ENCODE results near the gene F2RL3. TPM values are rescaled to one million over a fixed set of nuclear protein-coding genes. Genes with fewer than 3 reads are reported as not detected.
A peak's percentile ranks its signal among the peaks of the same experiment; 100 is the strongest.

Gene F2RL3
- 1 to 10 TPM; 1.0 to 1.9 (median 1.4) TPM for polyA plus RNA-seq (ENCODE audit: insufficient read length in 3 of 3)
- long read RNA-seq, donor 1, partial matches to known transcripts: 0 of 1 reads
- long read RNA-seq, donor 1, other reads (novel, unspliced or antisense): 0 of 1 reads
- long read RNA-seq, donor 2: 0 reads
- long read RNA-seq, donor 3: 0 reads
- long read RNA-seq, donor 4, partial matches to known transcripts: 0 of 1 reads
- long read RNA-seq, donor 4, other reads (novel, unspliced or antisense): 0 of 1 reads
- long read RNA-seq, donor 5, partial matches to known transcripts: 0 of 1 reads
- long read RNA-seq, donor 5, other reads (novel, unspliced or antisense): 0 of 1 reads
- long read RNA-seq, donor 6: 0 reads
- long read RNA-seq, donor 7: 0 reads
- long read RNA-seq, donor 8: 0 reads
- long read RNA-seq, donor 9, partial matches to known transcripts: 0 of 1 reads
- long read RNA-seq, donor 9, other reads (novel, unspliced or antisense): 0 of 1 reads
- long read RNA-seq, donor 10: 0 reads
- long read RNA-seq, donor 11, partial matches to known transcripts: 0 of 1 reads
- long read RNA-seq, donor 11, other reads (novel, unspliced or antisense): 0 of 1 reads
- long read RNA-seq, donor 12: 0 reads
- long read RNA-seq, donor 13: 0 reads
- long read RNA-seq, donor 14: 0 reads
- long read RNA-seq, donor 15: 0 reads
- long read RNA-seq, donor 16: 0 reads

DNA sequence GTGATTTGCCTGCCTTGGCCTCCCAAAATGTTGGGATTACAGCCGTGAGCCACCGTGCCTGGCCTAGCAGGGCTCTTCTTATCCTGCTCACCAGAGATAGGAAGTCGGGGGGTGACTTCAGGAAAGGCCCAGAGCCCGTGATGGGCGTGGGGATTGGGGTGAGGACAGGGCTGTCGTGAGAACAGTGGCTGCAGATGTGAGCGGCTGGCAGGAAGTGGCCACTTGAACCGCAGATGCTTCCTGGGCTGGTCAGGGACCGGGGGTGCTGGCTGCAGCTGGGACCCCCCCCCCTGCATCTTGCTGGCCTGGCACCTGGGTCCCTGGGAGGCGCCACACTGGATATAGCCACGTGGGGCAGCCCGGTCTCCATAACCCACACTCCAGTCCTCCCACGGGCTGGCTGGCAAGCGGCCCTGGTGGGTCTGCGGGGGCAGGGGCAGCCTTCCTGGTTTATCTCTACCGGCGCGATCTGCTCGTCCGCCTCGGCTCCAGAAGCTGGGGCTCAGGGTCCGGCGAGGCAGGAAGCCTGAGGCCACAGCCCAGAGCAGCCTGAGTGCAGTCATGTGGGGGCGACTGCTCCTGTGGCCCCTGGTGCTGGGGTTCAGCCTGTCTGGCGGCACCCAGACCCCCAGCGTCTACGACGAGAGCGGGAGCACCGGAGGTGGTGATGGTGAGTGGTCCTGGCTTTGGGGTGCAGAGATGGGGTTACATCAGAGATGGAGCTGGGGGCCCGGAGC is at the start of gene F2RL3:
Gene F2RL3, plus strand, starts transcription at position 371 of the 737 bp plus-strand sequence. Its CDS starts 191 bp downstream, at position 562.
- DNase-seq (ENCODE audit: extremely low read depth in 1 of 11, low read depth in 9 of 11, low spot score in 4 of 11): peak in 2 of 11 donors; percentile 24 to 37

DNA sequence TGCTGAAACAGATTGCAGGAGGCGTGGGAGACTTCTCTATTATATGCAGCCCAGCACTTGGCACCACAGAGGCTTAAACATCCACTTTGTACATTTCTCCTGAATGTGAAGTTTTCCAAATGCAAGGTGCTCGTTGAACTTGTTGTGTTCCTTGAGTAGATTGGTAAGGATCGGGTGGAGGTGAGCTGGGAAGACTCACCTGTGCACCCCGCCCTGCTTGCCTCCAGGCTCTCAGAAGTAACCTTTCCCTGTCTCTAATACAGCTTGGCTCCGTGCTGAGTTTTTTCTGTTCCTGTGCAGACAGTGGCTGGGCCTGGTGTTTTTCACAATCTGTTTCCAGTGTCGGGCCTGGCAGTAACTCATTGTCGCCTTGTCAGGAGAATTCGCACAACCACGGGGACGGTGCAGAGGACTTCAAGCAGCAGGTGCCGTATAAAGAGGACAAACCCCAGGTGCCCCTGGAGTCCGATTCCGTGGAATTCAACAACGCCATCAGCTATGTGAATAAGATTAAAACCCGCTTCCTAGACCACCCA is 47.3 kb upstream of the F2RL3 start:
- no peak for DNase-seq (ENCODE audit: extremely low read depth in 1 of 11, low read depth in 9 of 11, low spot score in 4 of 11)

DNA sequence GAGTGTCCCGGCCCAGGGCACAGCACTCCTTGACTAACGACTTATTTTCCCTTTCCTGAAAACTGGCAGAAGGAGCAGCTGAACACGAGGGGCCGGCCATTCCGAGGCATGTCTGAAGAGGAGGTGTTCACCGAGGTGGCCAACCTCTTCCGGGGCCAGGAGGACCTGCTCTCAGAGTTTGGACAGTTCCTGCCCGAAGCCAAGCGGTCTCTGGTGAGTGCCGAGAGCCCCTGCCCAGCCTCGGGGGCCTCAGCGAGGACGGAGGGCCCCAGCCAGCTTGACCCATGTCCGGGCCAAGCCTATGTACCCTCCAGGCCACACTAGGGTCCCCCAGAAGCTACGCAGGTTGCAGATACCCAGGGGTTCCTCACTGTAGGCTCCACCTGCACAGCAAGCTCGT is 41.9 kb upstream of the F2RL3 start:
- no peak for DNase-seq (ENCODE audit: extremely low read depth in 1 of 11, low read depth in 9 of 11, low spot score in 4 of 11)

DNA sequence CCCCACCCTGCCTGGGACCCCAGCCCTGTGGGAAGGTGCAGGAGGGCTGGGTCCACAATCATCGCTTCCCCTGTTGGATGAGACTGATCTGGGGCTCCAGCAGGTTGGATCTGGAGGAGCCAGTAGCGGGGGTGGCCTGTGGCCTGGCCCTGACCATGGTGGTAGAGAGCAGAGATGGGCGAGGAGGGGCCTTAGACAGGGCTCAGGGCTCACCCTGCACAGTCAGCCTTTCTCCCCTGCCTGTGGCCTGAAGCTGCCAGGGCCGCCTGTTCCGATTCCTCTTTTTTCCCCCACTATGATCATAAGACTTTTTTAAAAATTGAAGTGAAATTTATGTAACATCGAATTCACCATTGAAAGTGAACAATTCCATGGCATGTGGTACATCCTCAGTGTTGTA is 41.4 kb upstream of the F2RL3 start:
- DNase-seq (ENCODE audit: extremely low read depth in 1 of 11, low read depth in 9 of 11, low spot score in 4 of 11): no peak

DNA sequence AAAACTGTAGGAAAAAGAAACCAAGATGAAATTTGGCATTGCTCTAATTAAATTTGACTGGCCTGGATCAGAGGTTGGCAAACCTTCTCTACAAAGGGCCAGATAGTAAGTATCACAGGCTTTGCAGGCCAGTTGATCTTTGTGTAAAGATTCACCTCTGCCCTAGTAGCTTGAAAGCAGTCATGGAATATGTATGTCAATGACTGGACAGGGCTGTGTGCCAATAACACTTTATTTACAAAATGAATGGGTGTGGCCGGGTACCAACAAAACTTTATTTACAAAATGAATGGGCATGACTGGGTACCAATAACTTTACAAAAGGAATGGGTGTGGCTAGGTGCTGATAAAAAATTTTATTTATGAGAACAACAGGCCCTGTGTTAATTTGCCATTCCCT is 39.6 kb upstream of the F2RL3 start:
- DNase-seq (ENCODE audit: extremely low read depth in 1 of 11, low read depth in 9 of 11, low spot score in 4 of 11): no peak

DNA sequence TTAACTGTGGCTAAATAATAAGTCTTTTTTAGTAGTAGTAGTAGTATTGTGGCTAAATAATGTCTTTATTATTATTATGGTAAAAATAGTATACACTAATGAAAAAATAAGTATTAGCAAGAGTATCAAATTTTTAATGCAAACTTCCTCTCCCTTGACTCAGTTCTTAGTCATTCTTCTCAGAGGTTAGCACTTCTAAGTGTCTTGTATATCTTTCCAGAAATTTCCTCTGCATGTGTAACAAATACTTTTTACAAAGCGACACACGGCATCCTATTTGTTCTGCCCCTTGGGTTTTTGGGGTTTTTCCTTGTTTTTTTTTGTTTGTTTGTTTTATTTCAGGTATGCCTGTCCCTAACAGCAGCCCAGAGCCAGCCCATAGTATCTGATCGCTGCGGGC is 38.7 kb upstream of the F2RL3 start:
- no peak for DNase-seq (ENCODE audit: extremely low read depth in 1 of 11, low read depth in 9 of 11, low spot score in 4 of 11)

DNA sequence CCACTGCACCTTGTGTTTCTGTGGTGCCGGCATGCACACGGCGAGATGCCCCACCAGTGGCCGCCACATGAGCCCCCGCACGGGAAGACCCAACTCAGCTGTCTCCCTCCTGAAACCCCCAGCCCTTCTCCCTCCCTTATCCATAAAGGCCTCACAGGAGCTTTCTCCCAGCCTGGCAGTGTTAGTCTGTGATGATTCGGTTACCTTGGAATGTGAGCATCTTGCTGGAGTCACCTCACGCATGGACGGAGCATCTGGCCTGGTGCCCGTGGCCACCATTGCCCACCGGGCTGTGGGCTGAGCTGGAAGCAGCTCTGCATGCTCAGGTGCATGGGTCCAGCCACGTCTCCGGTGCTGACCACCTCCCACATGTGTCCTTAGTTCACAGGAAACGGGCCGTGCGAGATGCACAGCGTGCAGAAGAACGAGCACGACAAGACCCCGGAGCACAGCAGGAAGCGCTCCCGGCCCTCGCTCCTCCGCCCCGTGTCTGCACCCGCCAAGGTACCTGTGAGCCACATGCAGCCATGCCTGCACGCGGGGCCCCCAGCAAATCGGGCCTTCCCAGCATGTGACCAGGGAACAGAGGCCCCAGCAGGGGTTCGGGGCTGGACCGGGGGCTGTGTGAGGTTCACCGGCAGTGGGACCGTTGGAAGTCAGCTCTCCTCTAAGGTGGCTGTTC is 37.6 kb upstream of the F2RL3 start:
- no peak for DNase-seq (ENCODE audit: extremely low read depth in 1 of 11, low read depth in 9 of 11, low spot score in 4 of 11)

DNA sequence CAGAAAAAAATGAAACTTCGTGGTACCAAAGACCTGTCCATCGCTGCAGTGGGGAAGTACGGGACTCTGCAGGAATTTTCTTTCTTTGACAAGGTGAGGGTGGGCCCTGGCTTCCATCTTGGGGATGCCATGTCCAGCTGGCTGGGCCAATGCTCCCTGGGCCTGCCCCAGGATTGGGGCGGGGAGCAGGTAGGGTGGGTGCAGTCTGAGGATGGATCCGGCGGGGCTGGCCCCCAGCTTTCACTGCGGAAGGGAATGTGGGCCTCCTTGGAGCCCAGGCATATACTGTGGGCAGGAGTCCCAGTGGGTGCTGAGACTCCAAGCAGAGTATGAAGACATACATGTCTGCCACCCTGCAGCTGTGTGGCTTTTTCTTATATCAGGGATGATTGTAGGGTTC is 35.7 kb upstream of the F2RL3 start:
- DNase-seq (ENCODE audit: extremely low read depth in 1 of 11, low read depth in 9 of 11, low spot score in 4 of 11): no peak

DNA sequence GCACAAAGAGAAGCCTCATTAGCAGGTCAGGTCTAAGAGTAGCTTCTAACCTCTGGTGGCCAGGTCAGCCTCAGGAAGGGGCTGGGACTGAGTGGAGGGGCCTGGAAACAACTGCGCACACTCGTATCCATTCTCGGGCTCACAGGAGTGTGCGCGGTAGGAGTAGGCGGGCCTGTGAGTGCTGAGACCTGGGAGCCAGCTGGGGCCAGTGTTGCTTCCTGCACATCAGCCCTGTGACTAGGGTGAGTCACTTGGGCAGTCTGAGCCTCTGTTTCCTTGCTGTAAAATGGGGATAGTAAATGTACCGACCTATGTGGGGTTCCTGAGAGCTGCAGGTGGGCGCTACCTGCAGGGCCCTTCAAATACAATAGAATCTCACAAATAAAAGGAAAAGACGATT is 32.7 kb upstream of the F2RL3 start:
- no peak for DNase-seq (ENCODE audit: extremely low read depth in 1 of 11, low read depth in 9 of 11, low spot score in 4 of 11)

DNA sequence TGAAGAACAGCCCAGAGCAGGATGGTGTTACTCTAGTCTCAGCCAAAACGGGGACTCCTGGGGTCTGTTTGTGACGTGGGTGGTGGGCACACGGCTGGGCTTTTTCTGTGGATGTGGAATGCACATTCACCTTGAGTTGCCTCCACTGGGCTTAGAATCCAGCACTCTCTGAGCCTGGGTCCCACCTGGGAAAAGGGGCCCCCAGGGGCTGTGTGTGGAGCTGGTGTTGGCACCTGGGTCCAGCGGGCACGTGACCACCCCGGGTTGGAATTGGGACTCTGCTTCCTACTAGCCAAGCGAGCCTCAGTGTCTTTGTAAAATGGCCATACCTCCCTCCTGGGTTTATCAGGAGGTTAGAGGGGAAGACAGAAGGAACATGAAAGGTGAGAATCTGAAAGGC is 29.2 kb upstream of the F2RL3 start:
- DNase-seq (ENCODE audit: extremely low read depth in 1 of 11, low read depth in 9 of 11, low spot score in 4 of 11): no peak

DNA sequence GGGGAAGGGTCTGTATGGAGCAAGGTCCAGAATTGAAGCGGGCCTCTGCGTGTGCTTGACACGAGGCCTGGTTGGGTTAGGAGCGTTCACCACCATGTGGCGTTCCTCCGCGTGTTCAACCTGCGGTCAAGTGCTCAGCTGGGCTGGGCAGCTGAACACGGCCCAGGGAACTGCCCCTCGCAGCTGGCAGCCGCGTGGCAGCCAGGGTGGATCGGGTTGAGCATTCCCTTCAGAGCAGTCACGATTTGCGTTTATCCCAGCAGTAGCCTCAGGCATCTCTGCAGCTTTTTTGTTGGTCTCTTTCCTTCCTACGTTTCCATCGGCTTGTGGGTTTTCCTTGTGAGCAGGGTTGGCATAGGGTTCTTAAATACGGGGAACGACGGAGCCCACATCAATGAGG is 28.7 kb upstream of the F2RL3 start:
- DNase-seq (ENCODE audit: extremely low read depth in 1 of 11, low read depth in 9 of 11, low spot score in 4 of 11): no peak

DNA sequence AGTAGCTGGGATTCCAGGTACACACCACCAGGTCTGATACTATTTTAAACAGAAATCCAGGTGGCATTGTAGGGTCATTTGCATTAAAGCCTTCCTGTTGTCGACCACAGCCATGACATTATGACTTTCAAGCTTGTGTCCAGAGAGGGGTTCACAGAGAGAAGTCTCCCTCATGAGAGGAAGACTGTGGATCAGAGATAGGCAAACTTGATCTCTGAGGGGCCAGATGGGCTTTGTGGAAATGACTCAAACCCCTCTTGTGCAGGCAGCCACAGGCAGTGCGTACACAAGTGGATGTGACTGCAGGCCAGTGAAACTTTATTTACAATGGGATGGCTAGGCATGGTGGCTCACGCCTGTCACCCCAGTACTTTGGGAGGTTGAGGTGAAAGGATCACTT is 27.8 kb upstream of the F2RL3 start:
- DNase-seq (ENCODE audit: extremely low read depth in 1 of 11, low read depth in 9 of 11, low spot score in 4 of 11): no peak

DNA sequence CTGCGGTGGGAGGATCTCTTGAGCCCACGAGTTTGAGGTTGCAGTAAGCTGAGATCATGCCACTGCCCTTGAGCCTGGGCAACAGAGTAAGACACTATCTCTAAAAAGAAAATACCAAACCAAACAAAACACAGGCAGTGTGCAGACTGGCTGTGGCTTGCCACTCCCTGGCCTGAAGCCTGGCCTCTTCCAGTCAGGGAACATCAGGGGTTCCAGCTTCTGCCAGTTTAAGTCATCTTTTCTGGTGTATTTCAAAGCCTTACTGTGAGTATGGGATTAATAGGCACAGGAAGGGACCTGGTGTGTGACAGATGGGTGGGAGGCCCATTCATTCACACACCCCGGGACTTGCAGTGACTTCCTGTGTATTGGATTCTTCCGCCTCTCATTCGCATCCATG is 27.0 kb upstream of the F2RL3 start:
- no peak for DNase-seq (ENCODE audit: extremely low read depth in 1 of 11, low read depth in 9 of 11, low spot score in 4 of 11)

DNA sequence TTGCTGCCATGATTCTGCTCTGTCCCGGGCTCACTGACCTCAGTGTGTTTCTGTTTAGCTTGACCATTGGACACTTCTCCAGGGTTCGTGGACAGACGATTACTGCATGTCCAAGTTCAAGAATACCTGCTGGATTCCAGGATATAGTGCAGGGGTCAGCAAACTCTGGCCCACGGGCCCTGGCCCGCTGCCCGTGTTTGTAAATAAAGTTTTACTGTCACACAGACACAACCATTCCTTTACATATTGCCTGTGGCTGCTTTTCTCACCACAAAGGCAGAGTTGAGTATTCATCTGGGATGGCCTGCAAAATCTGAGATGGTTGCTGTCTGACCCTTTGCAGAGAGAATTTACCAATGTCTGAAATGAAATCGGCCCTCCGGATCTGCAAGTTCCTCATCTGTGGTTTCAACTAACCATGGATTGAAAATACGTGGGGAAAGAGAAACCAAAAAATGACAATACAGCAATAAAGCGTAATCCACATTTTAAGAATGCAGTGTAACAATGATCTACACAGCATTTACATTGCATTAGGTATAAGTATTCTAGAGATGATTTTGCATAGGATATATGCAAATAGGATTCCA is 25.9 kb upstream of the F2RL3 start:
- DNase-seq (ENCODE audit: extremely low read depth in 1 of 11, low read depth in 9 of 11, low spot score in 4 of 11): no peak

DNA sequence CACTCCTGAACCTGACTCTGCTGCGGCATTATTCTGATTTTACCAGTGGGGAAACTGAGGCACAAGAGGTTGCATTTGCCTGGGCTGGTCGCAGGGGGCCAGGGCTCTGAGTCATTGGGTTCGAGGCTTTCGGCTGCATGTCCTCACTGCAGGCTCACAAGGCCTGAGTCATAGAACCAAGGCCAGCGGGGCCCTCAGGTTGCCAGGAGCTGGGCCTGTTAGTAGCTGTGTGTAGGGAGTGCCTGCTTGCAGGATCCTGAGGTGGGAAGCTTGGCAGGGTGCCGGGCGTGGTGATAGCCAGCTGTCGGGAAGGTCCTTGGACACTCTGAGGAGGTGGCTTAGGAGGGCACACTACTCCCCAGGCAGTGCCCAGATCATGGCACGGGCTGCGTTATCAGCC is 21.6 kb upstream of the F2RL3 start:
- DNase-seq (ENCODE audit: extremely low read depth in 1 of 11, low read depth in 9 of 11, low spot score in 4 of 11): no peak

DNA sequence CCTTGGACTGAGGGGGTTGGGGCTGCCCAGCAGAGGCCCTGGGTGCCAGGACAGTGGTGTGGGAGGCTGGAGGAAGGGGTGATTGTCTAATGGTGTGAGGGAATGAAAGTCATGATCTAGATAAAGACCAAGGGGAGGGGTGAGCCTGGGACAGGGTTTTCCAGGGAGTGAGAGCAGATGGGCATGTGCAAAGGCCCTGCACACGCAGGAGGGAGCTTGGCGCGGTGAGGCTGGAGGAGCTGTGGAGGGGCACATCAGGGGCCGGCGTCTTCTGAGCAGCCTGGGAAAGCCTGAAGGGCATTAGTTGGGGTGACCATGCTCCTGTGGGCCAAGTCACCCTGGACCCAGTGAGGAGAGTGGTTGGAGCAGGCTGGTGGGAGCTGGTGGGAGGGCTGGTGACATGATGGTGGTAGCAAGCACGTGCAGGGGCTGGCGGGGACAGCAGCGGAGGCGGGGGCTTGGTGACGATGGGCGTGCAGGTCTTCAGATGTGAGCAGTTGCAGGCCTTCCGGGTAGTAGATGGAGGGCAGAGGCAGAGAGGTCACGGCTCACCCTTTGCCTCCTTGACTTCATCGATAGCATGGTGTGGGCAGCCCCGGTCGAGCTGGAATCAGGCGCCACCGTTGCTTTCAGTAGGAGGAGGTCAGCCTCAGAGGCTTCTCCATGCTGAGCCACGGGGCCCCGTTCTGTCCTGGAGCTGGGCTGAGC is 20.2 kb upstream of the F2RL3 start:
- no peak for DNase-seq (ENCODE audit: extremely low read depth in 1 of 11, low read depth in 9 of 11, low spot score in 4 of 11)

DNA sequence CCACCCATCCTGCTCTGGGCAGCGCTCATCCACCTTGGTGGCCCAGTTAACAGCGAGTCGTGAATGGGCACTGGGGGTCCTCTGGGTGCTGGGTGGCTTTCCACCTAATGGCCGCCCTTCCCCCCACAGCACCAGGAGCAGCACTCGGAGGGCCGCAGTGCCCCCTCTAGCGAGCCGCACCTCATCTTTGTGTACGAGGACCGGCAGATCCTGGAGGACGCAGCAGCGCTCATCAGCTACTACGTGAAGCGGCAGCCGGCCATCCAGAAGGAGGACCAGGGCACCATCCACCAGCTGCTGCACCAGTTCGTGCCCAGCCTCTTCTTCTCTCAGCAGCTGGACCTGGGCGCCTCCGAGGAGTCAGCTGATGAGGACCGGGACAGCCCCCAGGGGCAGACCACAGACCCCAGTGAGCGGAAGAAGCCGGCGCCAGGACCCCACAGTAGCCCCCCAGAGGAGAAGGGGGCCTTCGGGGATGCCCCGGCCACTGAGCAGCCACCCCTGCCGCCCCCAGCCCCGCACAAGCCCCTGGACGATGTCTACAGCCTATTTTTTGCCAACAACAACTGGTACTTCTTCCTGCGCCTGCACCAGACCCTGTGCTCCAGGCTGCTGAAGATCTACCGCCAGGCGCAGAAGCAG is 19.3 kb upstream of the F2RL3 start:
- DNase-seq (ENCODE audit: extremely low read depth in 1 of 11, low read depth in 9 of 11, low spot score in 4 of 11): no peak

DNA sequence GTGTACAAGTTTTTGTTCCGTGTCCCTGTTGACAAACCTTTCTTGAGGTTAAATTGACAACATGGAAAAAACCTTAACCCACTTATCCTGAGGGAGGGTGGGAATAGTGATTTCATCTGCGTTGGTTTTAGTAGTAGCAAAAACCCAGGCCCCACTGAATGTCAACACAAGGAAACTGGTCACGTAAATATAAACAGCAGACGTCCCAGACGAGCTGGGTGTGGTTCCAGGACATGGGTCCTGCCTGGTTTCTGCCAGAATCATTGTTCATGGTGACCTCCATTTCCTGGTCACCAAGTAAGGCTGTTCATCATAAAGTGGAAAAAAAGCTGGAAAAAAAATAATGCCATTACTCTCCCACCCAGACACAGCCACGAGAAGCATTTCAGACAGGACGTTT is 16.9 kb upstream of the F2RL3 start:
- peak in 2 of 11 donors; percentile 20 for DNase-seq (ENCODE audit: extremely low read depth in 1 of 11, low read depth in 9 of 11, low spot score in 4 of 11)
